K562 (cell line): Measurements from ENCODE around the gene UBAC2. TPM values are rescaled to one million over a fixed set of nuclear protein-coding genes. Genes with fewer than 3 reads are reported as not detected.

ENCODE experiments used
- ATAC-seq: fragments of 200-7000 bp; cut with Tn5 transposase; 3 replicates; pipeline ENCODE4 v1.9.1; 2020; ENCODE audit warnings: moderate library complexity
- BruUV-seq: library from RNA; stranded (reverse); fragments of 400-500 nt; replicated peaks from 2 replicates; lab custom pipeline; 2021; lab: Mats Ljungman, UMichigan
- CTCF ChIA-PET: fragments of 300-600 bp; formaldehyde crosslinking; extraction: SDS; loops from one replicate; lab custom pipeline; 2021; ENCODE audit warnings: low intra/inter-chr PET ratio; lab: Yijun Ruan, JAX
- POLR2A ChIA-PET: fragments of 300-600, 350-650 bp; sonication (Branson Sonifier 250); formaldehyde crosslinking; extraction: SDS; loops from one replicate; lab custom pipeline; 2021; ENCODE audit warnings: antibody characterized with exemption, inconsistent platforms; lab: Yijun Ruan, JAX
- DNase-seq, 4 experiments: peaks; one replicate each; pipeline versions ENCODE4 v3.0.0 to v3.0.0-alpha.2; 2011 to 2018; ENCODE audit warnings: low spot score in 3 of 4, mixed read lengths in 3 of 4; ENCODE audit errors: extremely low read depth in 1 of 4
- FAIRE-seq: peaks from 2 replicates; lab custom pipeline; 2011; peaks lifted over from hg19 to GRCh38; lab: Jason Lieb, UNC
- H2AFZ ChIP-seq: 2 replicates; pipeline ENCODE4 v1.6.0; 2011; ENCODE audit warnings: low read depth, low read length, control low read depth, inconsistent platforms
- H3K27ac ChIP-seq: fragments of 200-600 bp; 3 replicates; pipeline ENCODE4 v1.8.0; 2011; ENCODE audit warnings: low read depth, mild to moderate bottlenecking, control low read depth, inconsistent platforms, low read length, moderate library complexity, mixed read lengths; ENCODE audit errors: extremely low read depth
- H3K27me3 ChIP-seq, 2 experiments: fragments of 300-600 bp in 1 of 2; 2 replicates in 1 of 2; 3 replicates in 1 of 2; pipeline versions ENCODE4 v1.6.0 to v1.8.0; 2011; ENCODE audit warnings: inconsistent platforms in 2 of 2, low read length in 2 of 2, mild to moderate bottlenecking in 1 of 2, mixed read lengths in 1 of 2, moderate library complexity in 1 of 2; ENCODE audit not compliant: control insufficient read depth in 2 of 2, insufficient read depth in 2 of 2
- H3K36me3 ChIP-seq: fragments of 300-600 bp; 3 replicates; pipeline ENCODE4 v1.8.0; 2011; ENCODE audit warnings: mild to moderate bottlenecking, low read length, inconsistent platforms; ENCODE audit not compliant: control insufficient read depth, insufficient read depth
- H3K4me1 ChIP-seq, 2 experiments: fragments of 200-600 bp in 1 of 2; replicated peaks in 1 of 2; 2 replicates in 1 of 2; 3 replicates in 1 of 2; pipeline versions ENCODE4 v1.5.1 to v1.8.0; 2011; ENCODE audit warnings: inconsistent platforms in 2 of 2, low read length in 2 of 2, mild to moderate bottlenecking in 1 of 2, mixed read lengths in 1 of 2, moderate library complexity in 1 of 2; ENCODE audit not compliant: control insufficient read depth in 2 of 2, insufficient read depth in 2 of 2
- H3K4me2 ChIP-seq: 2 replicates; pipeline ENCODE4 v1.6.1; 2011; ENCODE audit warnings: low read length, control low read depth, inconsistent platforms, mixed read lengths; ENCODE audit not compliant: insufficient read depth
- H3K4me3 ChIP-seq: fragments of 200-600 bp; sonication (generic), shearing (Covaris generic); 2 replicates; pipeline ENCODE4 v1.5.1; 2016; ENCODE audit warnings: control low read depth, inconsistent platforms
- H3K79me2 ChIP-seq: fragments of 200-600 bp; 3 replicates; pipeline ENCODE4 v1.8.0; 2011; ENCODE audit warnings: low read length, inconsistent platforms; ENCODE audit not compliant: control insufficient read depth, insufficient read depth
- H3K9ac ChIP-seq, 2 experiments: 2 replicates each; pipeline versions ENCODE4 v1.6.0 to v1.6.1; 2011; ENCODE audit warnings: low read depth in 2 of 2, low read length in 2 of 2, control low read depth in 1 of 2, inconsistent platforms in 1 of 2, mild to moderate bottlenecking in 1 of 2, mixed read lengths in 1 of 2; ENCODE audit not compliant: insufficient read depth in 1 of 2
- H3K9me1 ChIP-seq: one replicate; pipeline ENCODE4 v1.6.0; 2011; ENCODE audit warnings: inconsistent platforms, mild to moderate bottlenecking, low read length, moderate library complexity; ENCODE audit not compliant: control insufficient read depth, insufficient read depth
- H3K9me3 ChIP-seq: replicated peaks from 2 replicates; pipeline ENCODE4 v1.5.1; 2011; ENCODE audit warnings: low read depth, low read length, inconsistent platforms; ENCODE audit not compliant: control insufficient read depth, insufficient read depth
- H4K20me1 ChIP-seq: replicated peaks from 2 replicates; pipeline ENCODE4 v1.6.1; 2011; ENCODE audit warnings: low read length, inconsistent platforms, mixed read lengths; ENCODE audit not compliant: control insufficient read depth, insufficient read depth
- FOXA3 ChIP-seq, 2 experiments: fragments of 450-650 bp in 1 of 2; sonication (generic) in 1 of 2; formaldehyde crosslinking; IDR thresholded peaks in 1 of 2; conservative IDR thresholded peaks in 1 of 2; 2 replicates each; pipeline versions ENCODE4 v1.4.0 to v1.8.0; 2020 to 2022; ENCODE audit warnings: mild to moderate bottlenecking in 2 of 2, missing genetic modification reagents in 1 of 2
- HMG20B ChIP-seq: fragments of 250-450 bp; sonication (Bioruptor Pico); IDR thresholded peaks from 2 replicates; pipeline ENCODE4 v1.5.0; 2021; ENCODE audit warnings: mild to moderate bottlenecking
- HNRNPLL ChIP-seq: fragments of 200-400 bp; formaldehyde crosslinking; IDR thresholded peaks from 2 replicates; pipeline ENCODE4 v1.6.1; 2017; ENCODE audit warnings: low read length, low read depth, mild to moderate bottlenecking; ENCODE audit not compliant: poor library complexity, severe bottlenecking
- KDM5B ChIP-seq: fragments of 200-600 bp; sonication (generic); IDR thresholded peaks from 2 replicates; pipeline ENCODE4 v1.6.1; 2012; ENCODE audit warnings: low read depth, mild to moderate bottlenecking, moderate library complexity, low read length, control low read depth, inconsistent platforms; ENCODE audit not compliant: insufficient replicate concordance
- MAFG ChIP-seq: fragments of 450-650 bp; conservative IDR thresholded peaks from 2 replicates; pipeline ENCODE4 v1.6.1; 2016; ENCODE audit warnings: missing genetic modification characterization, missing compliant biosample characterization
- NBN ChIP-seq: fragments of 450-650 bp; IDR thresholded peaks from 2 replicates; pipeline ENCODE4 v1.6.1; 2016; ENCODE audit warnings: low read depth, mild to moderate bottlenecking
- NCOR1 ChIP-seq: fragments of 450-650 bp; IDR thresholded peaks from 2 replicates; pipeline ENCODE4 v1.6.1; 2016; ENCODE audit warnings: mild to moderate bottlenecking, moderate library complexity
- NR2C1 ChIP-seq, 2 experiments: fragments of 450-650 bp; IDR thresholded peaks; 2 replicates each; pipeline ENCODE4 v1.6.1; 2017; ENCODE audit warnings: mild to moderate bottlenecking in 2 of 2, antibody characterized with exemption in 1 of 2, inconsistent platforms in 1 of 2, missing compliant biosample characterization in 1 of 2, missing genetic modification characterization in 1 of 2
- PHF20 ChIP-seq: fragments of 450-650 bp; IDR thresholded peaks from 2 replicates; pipeline ENCODE4 v1.6.1; 2018; ENCODE audit not compliant: partially characterized antibody
- POLR2G ChIP-seq: fragments of 200-400 bp; formaldehyde crosslinking; IDR thresholded peaks from 2 replicates; pipeline ENCODE4 v1.6.1; 2017; ENCODE audit warnings: low read depth, mild to moderate bottlenecking, antibody characterized with exemption, low read length, moderate library complexity
- RBM17 ChIP-seq: fragments of 200-400 bp; formaldehyde crosslinking; IDR thresholded peaks from 2 replicates; pipeline ENCODE4 v1.6.1; 2017; ENCODE audit warnings: low read depth, mild to moderate bottlenecking, low read length, borderline replicate concordance
- SMARCA5 ChIP-seq: fragments of 450-650 bp; IDR thresholded peaks from 2 replicates; pipeline ENCODE4 v1.6.1; 2016
- SMARCE1 ChIP-seq: fragments of 450-650 bp; IDR thresholded peaks from 2 replicates; pipeline ENCODE4 v1.7.1; 2016; ENCODE audit warnings: mild to moderate bottlenecking
- WGBS: fragments of 100-300 bp; shearing (Covaris generic); methylation state at CpG from one replicate; pipeline ENCODE4 v1.1.6; 2016; ENCODE audit warnings: low coverage, mixed read lengths; ENCODE audit not compliant: insufficient coverage; ENCODE audit errors: missing lambda C conversion rate; 5-methylcytosine and 5-hydroxymethylcytosine counted together
- in situ Hi-C: fragments of 300-500 bp; cut with MboI; formaldehyde crosslinking; loops from 4 replicates; pipeline ENCODE4 v1.15.0; 2018; ENCODE audit warnings: inconsistent platforms, mixed read lengths
- intact Hi-C: fragments of 100-400 bp; cut with micrococcal nuclease; formaldehyde crosslinking; loops from 2 replicates; pipeline ENCODE4 v1.14.2; 2022
- polyA plus RNA-seq, 8 experiments: library from polyadenylated mRNA; depleted of rRNA in 4 of 8; stranded (reverse) in 5 of 8; unstranded in 3 of 8; fragments of >200 nt; fragmentation: Nextera tagmentation in 2 of 8; fragmentation: Illumina TruSeq in 1 of 8; extraction: Ambion mirVana in 2 of 8; extraction: Trizol in 1 of 8; gene quantifications; 2 replicates each; pipeline versions ENCODE4 v1.2.1 to v1.2.3, GENCODE V29; 2011 to 2014; ENCODE audit warnings: inconsistent platforms in 1 of 8, missing spikeins in 1 of 8
- total RNA-seq, 7 experiments: library from RNA; depleted of rRNA in 6 of 7; stranded (reverse); fragments of >200 nt in 6 of 7; fragmentation: Illumina TruSeq in 2 of 7; extraction: Trizol in 2 of 7; gene quantifications; 2 replicates each; pipeline versions ENCODE4 v1.2.1 to v1.2.3, GENCODE V29; 2011 to 2021; ENCODE audit warnings: low replicate concordance in 1 of 7
- TF ChIP-seq, protein P1 (sequence below): sonication (generic); formaldehyde crosslinking; IDR thresholded peaks from 2 replicates; pipeline ENCODE4 v1.8.1; 2023; ENCODE audit warnings: mild to moderate bottlenecking, missing genetic modification reagents

UBAC2 gene
- total and polyA plus RNA-seq, 9 of the 15 experiments (the other 6 are each of a cell fraction or from before 2014, with no cell fraction given), result 6.0 to 84.1 (median 32.3) TPM

DNA sequence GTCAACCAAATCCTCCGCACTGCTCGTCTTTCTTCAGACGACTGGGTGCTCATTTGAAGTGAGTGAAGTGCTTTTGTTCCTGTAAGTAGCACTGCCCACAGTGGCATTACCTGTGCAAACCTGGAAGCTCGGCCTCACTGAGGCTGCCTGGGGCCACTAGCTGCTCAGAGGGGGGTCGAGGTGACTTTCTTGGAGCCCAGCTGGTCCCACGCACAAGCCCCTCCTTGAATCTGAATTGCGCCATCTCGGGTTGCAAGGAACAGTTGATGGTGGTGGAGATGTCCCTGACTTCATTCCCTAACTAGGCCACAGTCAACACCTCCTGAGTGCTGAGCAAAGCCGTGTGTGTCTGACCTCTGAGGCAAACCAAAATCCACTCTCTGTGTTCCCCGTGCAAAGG lies 185.8 kb downstream of the UBAC2 start:
- no peaks in the 10 kb centered on the region; the same call in 1 of the 2 replicates for H4K20me1 ChIP-seq
- H3K9ac ChIP-seq, result no peak overlapping the region
- WGBS, result 77% methylated on average over 10 of the region's 10 CpGs
- no TSS peak for BruUV-seq
- H3K27ac ChIP-seq, result no peak overlapping the region
- H3K27me3 ChIP-seq, result no peaks in the 10 kb centered on the region
- H3K36me3 ChIP-seq, result peaks cover 14% of the 10 kb centered on the region; the same call in 2 of the 3 replicates
- H2AFZ ChIP-seq, result no peak overlapping the region
- H3K4me2 ChIP-seq, result no peak overlapping the region
- H3K4me3 ChIP-seq, result no peak overlapping the region
- peaks cover 4% of the 10 kb centered on the region for H3K9me1 ChIP-seq
- FAIRE-seq (no peak), DNase-seq (no peak), ATAC-seq (no peak)
- no peaks in the 10 kb centered on the region for H3K9me3 ChIP-seq
- in situ Hi-C loops, result no loop called here
- no peaks in the 10 kb centered on the region; a peak in 1 of 5 replicates for H3K4me1 ChIP-seq
- ChIA-PET CTCF (no interaction called here), POLR2A (no interaction called here)
- intact Hi-C loops, result loop anchor here (2.0 to 10.0 kb wide), 2 partner anchors 118 to 212 kb away; no protein-coding TSS in a partner anchor
- no peaks in the 10 kb centered on the region for H3K79me2 ChIP-seq
- TF ChIP-seq PHF20 (no peak), SMARCE1 (no peak), HMG20B (CRISPR knock-in tag) (no peak), SMARCA5 (no peak), MAFG (no peak), KDM5B (no peak), HNRNPLL (no peak), NBN (no peak), RBM17 (no peak), NCOR1 (no peak), POLR2G (no peak), NR2C1 (IDR thresholded peaks at IDR 0.05) (no peak), NR2C1 (tag; IDR thresholded peaks at IDR 0.05) (no peak), FOXA3 (CRISPR knock-in tag; conservative IDR thresholded peaks at IDR 0.05 in 1 of 2, IDR thresholded peaks at IDR 0.05 in 1 of 2) (no peak)
- TF ChIP-seq, protein P1, sequence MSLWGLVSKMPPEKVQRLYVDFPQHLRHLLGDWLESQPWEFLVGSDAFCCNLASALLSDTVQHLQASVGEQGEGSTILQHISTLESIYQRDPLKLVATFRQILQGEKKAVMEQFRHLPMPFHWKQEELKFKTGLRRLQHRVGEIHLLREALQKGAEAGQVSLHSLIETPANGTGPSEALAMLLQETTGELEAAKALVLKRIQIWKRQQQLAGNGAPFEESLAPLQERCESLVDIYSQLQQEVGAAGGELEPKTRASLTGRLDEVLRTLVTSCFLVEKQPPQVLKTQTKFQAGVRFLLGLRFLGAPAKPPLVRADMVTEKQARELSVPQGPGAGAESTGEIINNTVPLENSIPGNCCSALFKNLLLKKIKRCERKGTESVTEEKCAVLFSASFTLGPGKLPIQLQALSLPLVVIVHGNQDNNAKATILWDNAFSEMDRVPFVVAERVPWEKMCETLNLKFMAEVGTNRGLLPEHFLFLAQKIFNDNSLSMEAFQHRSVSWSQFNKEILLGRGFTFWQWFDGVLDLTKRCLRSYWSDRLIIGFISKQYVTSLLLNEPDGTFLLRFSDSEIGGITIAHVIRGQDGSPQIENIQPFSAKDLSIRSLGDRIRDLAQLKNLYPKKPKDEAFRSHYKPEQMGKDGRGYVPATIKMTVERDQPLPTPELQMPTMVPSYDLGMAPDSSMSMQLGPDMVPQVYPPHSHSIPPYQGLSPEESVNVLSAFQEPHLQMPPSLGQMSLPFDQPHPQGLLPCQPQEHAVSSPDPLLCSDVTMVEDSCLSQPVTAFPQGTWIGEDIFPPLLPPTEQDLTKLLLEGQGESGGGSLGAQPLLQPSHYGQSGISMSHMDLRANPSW (CRISPR knock-in tag), result no peak
